Measurements from ENCODE around the gene TENM4. TPM values are rescaled to one million over a fixed set of nuclear protein-coding genes. Genes with fewer than 3 reads are reported as not detected.
A peak's percentile ranks its signal among the peaks of the same experiment; 100 is the strongest.

Gene TENM4
- total RNA-seq, 4 donors from 2014 or later = 0.88 to 61.5 (median 4.0) TPM

GRCh38 chr11:79035881-79036280 is 404.9 kb downstream of the TENM4 start:
- no peak for TF ChIP-seq CTCF (IDR thresholded peaks at IDR 0.05)
- no peak for TF ChIP-seq POLR2A (IDR thresholded peaks at IDR 0.05)
- intact Hi-C loops (cut with DNase I; ENCODE audit: low total_unique reads) = no loop called here
- Histone ChIP-seq H3K4me1 (no peaks in the 10 kb centered on the region), H3K9me3 (no peaks in the 10 kb centered on the region), H3K27ac (no peak overlapping the region), H3K4me3 (no peak overlapping the region), H3K27me3 (no peaks in the 10 kb centered on the region), H3K36me3 (no peaks in the 10 kb centered on the region)
- no peak for DNase-seq

- H3K36me3 ChIP-seq = no peaks in the 10 kb centered on the region
- TF ChIP-seq POLR2A (IDR thresholded peaks at IDR 0.05) (no peak), CTCF (IDR thresholded peaks at IDR 0.05) (no peak)
- intact Hi-C loops (cut with DNase I; ENCODE audit: low total_unique reads) = no loop called here
- H3K4me1 ChIP-seq = peaks cover 0 to 3% of the 10 kb centered on the region in 2 donors
- H3K27ac ChIP-seq = no peak overlapping the region
- no peak for DNase-seq
- no peak overlapping the region for H3K4me3 ChIP-seq
- H3K9me3 ChIP-seq = no peaks in the 10 kb centered on the region
- no peaks in the 10 kb centered on the region for H3K27me3 ChIP-seq
These were observed 407.0 kb downstream of the TENM4 start for GRCh38 chr11:79033833-79034232.

GRCh38 chr11:79030448-79030847 is 410.4 kb downstream of the TENM4 start:
- no peak for TF ChIP-seq CTCF (IDR thresholded peaks at IDR 0.05)
- no peak for TF ChIP-seq POLR2A (IDR thresholded peaks at IDR 0.05)
- DNase-seq = peak; percentile 52 to 60
- no peak overlapping the region for H3K4me3 ChIP-seq

GRCh38 chr11:79028225-79028624 is 412.6 kb downstream of the TENM4 start:
- no peaks in the 10 kb centered on the region for H3K9me3 ChIP-seq
- H3K4me3 ChIP-seq = no peak overlapping the region
- TF ChIP-seq CTCF (IDR thresholded peaks at IDR 0.05) (no peak), POLR2A (IDR thresholded peaks at IDR 0.05) (no peak)
- H3K27me3 ChIP-seq = no peaks in the 10 kb centered on the region
- DNase-seq = no peak
- no peak overlapping the region for H3K27ac ChIP-seq
- H3K36me3 ChIP-seq = no peaks in the 10 kb centered on the region
- intact Hi-C loops (cut with DNase I; ENCODE audit: low total_unique reads) = no loop called here
- peaks cover 0 to 3% of the 10 kb centered on the region in 2 donors for H3K4me1 ChIP-seq

More at GRCh38 chr11:79030448-79030847, 410.4 kb downstream of the TENM4 start:
- Histone ChIP-seq H3K36me3 (no peaks in the 10 kb centered on the region), H3K27me3 (no peaks in the 10 kb centered on the region), H3K27ac (no peak overlapping the region), H3K4me1 (peaks cover 0 to 3% of the 10 kb centered on the region in 2 donors), H3K9me3 (no peaks in the 10 kb centered on the region)
- intact Hi-C loops (cut with DNase I; ENCODE audit: low total_unique reads) = no loop called here

GRCh38 chr11:79026803-79027445 is 413.9 kb downstream of the TENM4 start:
- intact Hi-C loops (cut with DNase I; ENCODE audit: low total_unique reads) = no loop called here
- H3K4me1 ChIP-seq = peaks cover 0 to 3% of the 10 kb centered on the region in 2 donors
- H3K9me3 ChIP-seq = no peaks in the 10 kb centered on the region
- H3K36me3 ChIP-seq = no peaks in the 10 kb centered on the region
- DNase-seq = no peak
- TF ChIP-seq POLR2A (IDR thresholded peaks at IDR 0.05) (no peak), CTCF (IDR thresholded peaks at IDR 0.05) (no peak)
- H3K27me3 ChIP-seq = no peaks in the 10 kb centered on the region
- no peak overlapping the region for H3K27ac ChIP-seq
- no peak overlapping the region for H3K4me3 ChIP-seq

All from uterus (tissue), 4 donors.